GM10266 (cell line): ENCODE measurements around the gene PRDM16.

Experiments used
- DNase-seq: peaks from one replicate; pipeline ENCODE4 v3.0.0; 2012; ENCODE audit errors: extremely low spot score
- TF ChIP-seq, protein P1 (sequence below): IDR thresholded peaks from 2 replicates; pipeline ENCODE4 v1.5.1; 2012; ENCODE audit warnings: mild to moderate bottlenecking, low read depth; ENCODE audit not compliant: control insufficient read depth, insufficient read depth; ENCODE audit errors: missing control alignments

PRDM16 gene

DNA sequence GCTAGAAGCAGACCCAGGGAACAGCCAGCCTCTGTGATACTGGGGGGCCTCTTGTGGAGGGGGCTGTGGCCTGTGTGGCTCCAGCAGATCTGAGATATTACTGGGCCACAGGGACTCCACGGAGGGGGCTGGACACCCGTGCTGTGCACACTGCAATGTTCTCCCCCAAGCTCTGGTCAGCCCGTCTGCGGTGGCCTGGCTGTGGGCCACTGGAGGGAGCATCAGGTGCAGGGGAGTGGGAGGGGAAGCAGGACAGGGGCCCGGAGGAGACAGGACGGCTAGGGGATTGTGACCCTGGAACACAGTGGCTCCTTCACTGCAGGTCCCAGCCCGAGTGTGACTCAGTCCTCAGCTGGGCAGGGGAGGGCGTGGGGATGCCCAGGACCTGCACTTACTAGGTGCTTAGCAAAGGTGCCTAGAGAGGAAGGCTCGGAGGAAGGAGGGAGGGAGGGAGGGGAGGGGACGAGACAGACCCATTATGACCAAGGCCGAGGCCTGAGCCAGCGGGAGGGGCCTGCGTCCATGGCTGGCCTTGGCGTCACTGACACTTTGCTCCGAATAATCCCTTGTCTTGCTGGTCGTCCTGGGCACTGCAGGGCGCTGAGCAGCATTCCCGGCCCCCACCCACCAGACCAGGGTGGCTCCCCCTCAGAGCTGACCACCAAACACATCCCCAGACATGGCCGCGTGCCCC is 44.2 kb downstream of the PRDM16 start:
- TF ChIP-seq, protein P1, sequence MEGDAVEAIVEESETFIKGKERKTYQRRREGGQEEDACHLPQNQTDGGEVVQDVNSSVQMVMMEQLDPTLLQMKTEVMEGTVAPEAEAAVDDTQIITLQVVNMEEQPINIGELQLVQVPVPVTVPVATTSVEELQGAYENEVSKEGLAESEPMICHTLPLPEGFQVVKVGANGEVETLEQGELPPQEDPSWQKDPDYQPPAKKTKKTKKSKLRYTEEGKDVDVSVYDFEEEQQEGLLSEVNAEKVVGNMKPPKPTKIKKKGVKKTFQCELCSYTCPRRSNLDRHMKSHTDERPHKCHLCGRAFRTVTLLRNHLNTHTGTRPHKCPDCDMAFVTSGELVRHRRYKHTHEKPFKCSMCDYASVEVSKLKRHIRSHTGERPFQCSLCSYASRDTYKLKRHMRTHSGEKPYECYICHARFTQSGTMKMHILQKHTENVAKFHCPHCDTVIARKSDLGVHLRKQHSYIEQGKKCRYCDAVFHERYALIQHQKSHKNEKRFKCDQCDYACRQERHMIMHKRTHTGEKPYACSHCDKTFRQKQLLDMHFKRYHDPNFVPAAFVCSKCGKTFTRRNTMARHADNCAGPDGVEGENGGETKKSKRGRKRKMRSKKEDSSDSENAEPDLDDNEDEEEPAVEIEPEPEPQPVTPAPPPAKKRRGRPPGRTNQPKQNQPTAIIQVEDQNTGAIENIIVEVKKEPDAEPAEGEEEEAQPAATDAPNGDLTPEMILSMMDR: no peak
- no peak for DNase-seq

DNA sequence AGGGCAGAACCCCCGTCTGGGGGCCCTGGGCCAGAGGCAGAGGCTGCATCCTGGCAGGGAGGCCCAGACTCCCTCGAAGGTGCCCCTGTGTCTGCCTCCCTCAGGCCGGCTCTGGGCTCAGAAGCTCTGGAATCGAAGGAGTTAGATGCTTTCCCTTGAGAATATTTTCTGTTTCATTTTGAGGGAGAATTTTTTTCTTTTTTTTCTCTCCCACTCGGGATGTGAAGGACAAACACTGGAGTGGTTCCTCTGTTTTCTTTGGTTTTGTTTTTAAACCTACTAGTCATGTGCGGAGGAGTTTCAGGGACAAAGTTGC is 44.7 kb downstream of the PRDM16 start:
- TF ChIP-seq, protein P1: no peak
- DNase-seq: no peak

DNA sequence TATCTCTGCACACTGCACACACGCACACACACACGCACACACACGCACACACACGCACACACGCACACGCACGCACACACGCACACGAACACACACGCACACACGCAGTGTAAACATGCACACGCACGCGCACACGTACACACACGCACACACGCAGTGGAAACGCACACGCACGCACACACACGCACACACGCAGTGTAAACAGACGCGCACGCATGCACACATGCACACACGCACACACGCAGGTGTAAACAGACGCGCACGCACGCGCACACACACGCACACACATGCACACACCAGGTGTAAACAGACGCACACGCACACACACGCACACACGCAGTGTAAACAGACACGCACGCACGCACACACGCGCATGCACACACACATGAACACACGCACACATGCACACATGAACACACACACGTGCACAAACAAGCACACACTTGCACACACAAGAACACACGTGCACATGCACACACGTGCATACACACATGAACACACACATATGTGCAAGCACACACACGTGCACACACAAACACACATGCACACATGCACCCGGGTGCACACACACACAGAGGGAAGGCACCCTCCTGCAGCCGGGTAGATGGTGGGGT is 45.2 kb downstream of the PRDM16 start:
- no peak for DNase-seq
- TF ChIP-seq, protein P1: no peak

DNA sequence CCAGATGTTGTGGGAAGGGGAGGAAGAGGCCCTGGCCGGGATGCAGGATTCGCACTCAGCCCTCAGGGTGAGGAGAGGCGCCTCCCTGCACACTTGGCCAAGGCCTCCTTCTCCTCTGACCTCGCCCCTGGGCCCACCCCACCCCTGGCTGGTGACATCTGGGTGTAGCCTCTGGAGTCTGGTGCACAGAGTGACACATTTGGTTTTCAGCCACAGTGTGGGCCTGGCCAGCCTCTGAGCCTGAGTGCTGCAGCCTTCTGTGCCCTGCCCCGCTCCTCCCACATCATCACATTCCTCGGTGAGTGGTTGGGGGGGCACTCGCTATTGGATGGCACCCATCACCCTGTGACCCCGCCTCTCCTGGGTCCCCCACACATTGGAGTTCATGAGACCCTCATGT is 45.8 kb downstream of the PRDM16 start:
- TF ChIP-seq, protein P1: no peak
- DNase-seq: no peak

DNA sequence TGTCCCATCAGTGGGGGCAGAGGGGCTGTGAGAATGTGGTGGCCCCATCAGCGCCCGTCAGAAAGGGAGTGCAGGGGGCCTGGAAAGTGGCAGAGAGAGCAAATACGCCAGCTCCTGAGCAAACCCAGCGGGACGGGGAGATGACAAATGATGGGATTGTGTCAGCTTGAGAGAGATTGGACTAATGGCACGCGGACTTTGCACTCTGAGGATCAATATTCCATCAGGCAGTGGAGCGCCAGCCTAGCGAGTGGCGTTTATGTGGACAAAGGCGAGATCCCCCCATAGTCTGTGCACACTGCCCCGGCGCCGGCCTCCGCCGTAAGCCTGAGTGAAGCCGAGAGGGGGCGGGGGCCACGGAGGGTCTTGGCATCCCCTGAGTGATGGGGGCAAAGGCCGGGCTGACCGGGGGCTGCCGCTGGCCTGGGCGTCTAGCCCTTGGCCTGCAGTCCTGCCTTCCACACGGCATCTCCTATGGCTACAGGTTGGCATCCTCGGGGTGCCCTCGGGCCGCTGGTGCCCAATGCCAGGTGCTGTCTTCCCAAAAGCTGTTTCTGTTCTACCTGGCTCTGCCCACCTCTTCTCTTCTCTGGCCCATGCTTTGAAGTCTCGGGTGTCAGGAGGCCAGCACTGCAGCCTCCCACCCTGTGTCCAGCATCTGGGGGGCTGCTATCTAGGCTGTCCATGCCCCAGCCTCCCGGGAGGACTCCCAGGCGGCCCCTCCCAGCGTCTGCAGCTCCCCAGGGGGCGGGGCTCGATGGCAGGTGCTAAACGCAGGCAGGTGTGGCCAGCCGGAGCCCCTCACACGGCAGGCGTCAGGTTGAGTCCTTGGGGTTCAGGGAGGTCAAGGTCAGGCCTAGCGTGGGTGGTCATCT is 46.5 kb downstream of the PRDM16 start:
- no peak for DNase-seq
- TF ChIP-seq, protein P1: no peak

DNA sequence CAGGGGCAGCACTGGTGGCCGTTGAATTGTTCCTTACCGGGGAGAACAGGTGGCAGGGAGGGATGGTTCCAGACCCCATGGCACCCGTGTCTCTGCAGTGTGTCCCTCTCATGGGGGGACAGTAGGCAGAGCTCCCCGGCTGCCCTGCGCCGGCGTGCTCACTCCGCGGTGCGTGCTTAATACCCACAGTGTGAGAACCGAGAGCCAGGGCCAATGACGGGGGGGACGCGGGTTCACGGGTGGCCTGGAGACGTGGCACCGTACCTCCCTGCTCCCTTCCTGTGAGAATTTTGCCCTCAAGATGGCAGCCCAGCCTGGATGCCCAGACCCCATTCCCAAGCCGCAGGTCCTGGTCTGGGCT is 47.1 kb downstream of the PRDM16 start:
- TF ChIP-seq, protein P1: no peak
- DNase-seq: no peak

DNA sequence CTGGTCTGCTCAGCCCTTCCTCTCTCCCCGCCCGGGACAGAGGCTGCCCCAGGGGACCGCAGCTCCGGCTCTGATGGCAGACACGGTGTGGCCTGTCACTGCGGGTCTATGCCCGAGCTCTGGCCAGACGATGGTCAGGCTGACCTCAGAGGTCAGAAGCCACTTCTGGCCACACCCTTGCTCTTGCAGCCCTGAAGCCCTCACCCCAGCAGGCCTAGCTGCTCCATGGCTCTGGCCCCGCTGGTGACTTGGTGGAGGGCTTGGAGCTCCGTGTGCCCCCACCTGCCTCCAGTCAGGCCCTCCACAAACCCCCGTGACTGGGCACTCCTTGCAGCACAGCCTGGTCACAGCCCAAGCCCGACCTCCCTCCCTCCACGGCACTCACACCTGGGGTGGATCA is 47.6 kb downstream of the PRDM16 start:
- no peak for DNase-seq
- TF ChIP-seq, protein P1: no peak
